HG03196 (cell line): Measurements from ENCODE around the gene LMNTD2.

Source experiments
- ATAC-seq: cut with Tn5 transposase; IDR thresholded peaks from one replicate; pipeline ENCODE4 v1.9.1; 2021; ENCODE audit not compliant: unreplicated experiment

The LMNTD2 gene, protein sequence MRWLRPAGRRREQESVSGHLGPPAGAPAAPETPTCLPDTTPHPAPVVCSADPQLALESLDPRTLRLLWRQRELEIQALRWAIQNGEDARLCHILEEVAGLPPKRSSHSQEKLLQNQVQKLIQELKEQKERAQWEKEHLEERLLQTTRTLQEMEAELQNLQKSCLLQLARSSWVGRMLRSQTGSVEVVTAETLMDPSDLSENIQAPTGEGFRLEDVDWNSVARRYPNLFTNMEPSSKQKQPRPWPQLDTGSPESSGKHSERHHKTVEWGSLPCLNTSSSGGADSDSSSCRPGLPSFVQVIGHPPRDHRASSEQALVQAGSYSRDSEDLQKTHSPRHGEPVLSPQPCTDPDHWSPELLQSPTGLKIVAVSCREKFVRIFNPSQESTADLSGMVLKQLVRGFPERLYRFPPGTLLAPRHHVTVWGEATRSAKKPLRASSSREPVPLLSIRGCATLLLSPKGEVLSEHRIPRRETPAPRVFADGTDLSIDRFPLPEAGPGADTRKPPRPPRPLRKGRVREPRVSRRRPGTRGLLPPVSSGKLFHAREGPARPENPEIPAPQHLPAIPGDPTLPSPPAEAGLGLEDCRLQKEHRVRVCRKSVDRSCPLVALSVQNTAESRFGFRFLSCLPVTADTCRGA

GRCh38 chr11:560305-561147 lies at the start of gene LMNTD2, which contains the start of gene RASSF7:
Gene LMNTD2, minus strand, starts transcription at chr11:560738. Its CDS starts 22 bp downstream, at chr11:560716.
Gene RASSF7, plus strand, starts transcription at chr11:560970. Its CDS starts 799 bp downstream, at chr11:561769.
- peak; percentile 58 for ATAC-seq

- ATAC-seq: no peak
These were observed 48.8 kb upstream of the LMNTD2 start for GRCh38 chr11:609341-609811.

GRCh38 chr11:608791-609251 lies 48.3 kb upstream of the LMNTD2 start:
- ATAC-seq: no peak

DNA sequence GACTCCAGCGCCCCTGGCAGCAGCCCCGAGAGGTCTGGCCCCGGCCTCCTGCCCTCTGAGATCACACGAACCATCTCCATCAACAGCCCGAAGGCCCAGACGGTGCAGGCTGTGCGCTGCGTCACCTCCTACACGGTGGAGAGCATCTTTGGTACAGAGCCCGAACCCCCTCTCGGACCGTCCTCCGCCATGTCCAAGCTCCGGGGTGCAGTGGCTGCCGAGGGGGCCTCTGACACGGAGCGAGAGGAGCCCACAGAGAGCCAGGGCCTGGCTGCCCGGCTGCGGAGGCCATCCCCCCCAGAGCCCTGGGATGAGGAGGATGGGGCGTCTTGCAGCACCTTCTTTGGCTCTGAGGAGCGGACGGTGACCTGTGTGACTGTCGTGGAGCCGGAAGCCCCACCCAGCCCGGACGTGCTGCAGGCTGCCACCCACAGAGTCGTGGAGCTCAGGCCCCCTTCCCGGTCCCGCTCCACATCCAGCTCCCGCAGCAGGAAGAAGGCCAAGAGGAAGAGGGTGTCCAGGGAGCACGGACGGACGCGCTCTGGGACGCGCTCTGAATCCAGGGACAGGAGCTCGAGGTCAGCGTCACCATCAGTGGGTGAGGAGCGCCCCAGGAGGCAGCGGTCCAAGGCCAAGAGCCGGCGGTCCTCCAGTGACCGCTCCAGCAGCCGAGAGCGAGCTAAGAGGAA lies 47.6 kb upstream of the LMNTD2 start:
- ATAC-seq: no peak

DNA sequence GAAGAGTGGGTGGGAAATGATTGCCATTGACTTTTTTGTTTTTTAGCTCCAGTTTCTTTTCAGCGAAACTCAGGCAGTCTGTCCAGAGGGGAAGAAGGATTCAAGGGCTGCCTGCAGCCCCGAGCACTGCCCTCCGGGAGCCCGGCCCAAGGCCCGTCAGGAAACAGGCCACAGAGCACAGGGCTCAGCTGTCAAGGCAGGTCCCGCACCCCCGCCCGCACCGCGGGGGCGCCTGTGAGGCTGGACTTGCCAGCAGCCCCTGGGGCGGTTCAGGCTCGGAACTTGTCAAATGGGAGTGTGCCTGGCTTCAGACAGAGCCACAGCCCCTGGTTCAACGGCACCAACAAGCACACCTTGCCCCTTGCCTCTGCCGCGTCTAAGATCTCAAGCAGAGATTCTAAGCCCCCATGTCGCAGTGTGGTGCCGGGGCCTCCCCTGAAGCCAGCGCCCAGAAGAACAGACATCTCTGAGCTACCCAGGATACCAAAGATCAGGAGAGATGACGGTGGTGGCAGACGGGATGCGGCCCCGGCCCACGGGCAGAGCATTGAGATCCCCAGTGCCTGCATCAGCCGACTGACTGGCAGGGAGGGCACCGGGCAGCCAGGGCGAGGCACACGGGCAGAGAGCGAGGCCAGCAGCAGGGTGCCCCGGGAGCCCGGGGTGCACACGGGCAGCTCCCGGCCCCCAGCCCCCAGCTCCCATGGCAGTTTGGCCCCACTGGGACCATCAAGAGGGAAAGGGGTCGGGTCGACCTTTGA lies 46.7 kb upstream of the LMNTD2 start:
- ATAC-seq: no peak

GRCh38 chr11:606245-606644 lies 45.7 kb upstream of the LMNTD2 start:
- ATAC-seq: no peak

DNA sequence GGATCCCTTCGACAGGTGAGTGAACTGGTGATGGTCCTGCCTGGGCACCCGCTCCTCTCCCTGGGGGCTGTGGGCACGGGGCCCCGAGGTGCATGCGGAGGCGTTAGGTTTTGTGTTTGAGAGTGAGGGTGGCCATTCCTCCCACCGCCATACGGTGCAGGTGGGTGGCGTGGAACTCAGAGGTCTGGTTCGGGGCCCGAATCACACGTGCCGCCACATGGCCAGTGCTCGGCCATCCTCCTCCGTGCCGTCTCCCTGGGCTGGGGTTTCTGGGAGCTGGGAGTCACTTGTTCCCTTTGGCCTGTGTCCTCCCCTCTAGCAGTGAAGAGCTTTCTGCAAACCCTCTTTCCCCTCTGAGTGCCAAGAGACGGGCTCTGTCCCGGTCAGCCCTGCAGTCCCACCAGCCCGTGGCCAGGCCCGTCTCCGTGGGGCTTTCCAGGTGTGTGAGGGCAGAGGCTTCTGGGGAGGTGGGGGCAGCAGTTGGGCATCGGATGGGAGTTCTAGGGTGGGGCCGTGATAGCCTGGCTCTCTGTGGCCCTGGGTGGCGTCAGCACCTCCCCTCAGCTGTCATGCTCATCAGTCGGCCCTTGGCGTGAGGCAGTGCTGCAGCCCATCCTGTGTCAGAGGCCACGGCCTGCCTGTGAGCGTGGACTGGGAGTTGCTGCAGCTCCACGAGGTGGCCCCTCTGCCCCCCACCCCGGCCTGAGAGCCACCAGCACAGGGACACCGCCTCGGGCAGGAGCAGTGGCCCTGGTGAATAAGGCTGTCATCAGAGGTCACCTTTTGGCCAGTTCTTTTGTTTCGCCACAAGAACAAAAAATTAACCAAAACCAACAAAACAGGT lies 45.0 kb upstream of the LMNTD2 start:
- no peak for ATAC-seq

- no peak for ATAC-seq
These were observed 42.6 kb upstream of the LMNTD2 start for GRCh38 chr11:603154-603553.

DNA sequence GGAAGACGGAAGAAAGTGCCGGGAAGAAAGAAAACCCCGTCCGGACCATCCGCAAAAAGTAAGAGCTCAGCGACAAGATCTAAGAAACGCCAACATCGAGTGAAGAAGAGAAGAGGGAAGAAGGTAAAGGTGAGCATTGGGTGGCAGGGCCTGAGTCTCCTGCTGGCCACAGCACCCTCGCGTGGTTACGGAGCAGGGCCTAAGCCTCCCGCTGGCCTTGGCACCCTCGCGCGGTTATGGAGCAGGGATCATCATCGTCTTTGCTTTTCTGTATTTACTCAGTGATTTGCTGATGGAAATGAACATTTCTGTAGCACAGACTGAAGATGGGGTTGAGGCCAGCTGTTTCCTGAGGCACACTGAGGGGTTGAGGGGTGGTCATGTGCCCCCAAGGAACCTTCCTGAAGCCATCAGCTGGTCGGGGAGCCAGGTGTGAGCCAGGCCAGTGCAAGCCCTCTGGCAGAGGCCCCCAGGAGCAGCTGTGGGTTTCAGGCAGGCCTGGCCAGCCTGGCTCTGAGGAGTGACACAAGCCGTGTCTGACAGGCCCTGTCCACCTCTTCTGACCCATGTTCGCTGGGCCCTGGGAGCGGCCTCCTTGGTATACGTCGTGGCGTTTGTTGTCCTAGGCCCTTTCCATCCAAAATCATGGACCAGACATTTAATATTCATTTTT lies 41.2 kb upstream of the LMNTD2 start:
- no peak for ATAC-seq

- ATAC-seq: no peak
These were observed 37.6 kb upstream of the LMNTD2 start for GRCh38 chr11:598005-598680.

- no peak for ATAC-seq
These were observed 36.7 kb upstream of the LMNTD2 start for GRCh38 chr11:597166-597725.

DNA sequence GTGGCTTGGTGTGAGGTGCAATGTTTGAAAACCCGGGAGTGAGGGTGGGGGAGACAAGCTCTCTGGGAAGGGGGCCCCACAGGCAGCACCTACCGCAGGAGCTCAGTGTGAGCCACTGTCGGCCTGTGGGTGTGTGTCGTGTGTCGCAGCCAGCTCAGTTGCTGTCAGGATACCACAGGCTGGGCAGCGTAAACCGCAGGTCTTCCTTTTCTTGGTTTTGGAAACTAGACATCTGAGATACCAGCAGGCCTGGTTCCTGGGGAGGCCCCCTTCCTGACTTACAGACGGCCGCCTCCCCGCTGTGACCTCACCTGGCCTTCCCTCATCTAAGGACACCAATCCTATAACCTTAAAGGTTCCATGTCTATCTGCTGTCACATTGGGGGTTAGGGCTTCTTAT lies 35.8 kb upstream of the LMNTD2 start:
- no peak for ATAC-seq

DNA sequence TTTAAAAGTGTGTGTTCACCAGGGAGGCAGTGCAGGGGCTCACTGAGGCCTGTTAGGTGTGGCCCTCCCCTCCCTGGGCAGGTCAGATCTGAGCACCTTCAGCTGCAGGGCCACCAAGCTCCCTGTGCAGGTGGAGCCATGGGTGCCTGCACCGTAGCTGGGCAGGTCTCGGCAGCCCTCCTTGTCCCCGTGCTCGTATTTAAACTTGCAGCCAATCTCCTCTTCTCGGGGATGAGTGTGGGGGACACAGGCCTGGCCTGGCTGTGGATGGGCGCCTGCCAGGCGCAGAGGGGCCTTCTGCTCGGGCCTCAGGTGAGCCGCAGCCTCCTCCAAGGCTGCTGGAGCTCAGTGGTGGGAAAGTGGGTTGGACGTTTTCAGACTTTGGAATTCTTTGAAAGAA lies 34.9 kb upstream of the LMNTD2 start:
- no peak for ATAC-seq

DNA sequence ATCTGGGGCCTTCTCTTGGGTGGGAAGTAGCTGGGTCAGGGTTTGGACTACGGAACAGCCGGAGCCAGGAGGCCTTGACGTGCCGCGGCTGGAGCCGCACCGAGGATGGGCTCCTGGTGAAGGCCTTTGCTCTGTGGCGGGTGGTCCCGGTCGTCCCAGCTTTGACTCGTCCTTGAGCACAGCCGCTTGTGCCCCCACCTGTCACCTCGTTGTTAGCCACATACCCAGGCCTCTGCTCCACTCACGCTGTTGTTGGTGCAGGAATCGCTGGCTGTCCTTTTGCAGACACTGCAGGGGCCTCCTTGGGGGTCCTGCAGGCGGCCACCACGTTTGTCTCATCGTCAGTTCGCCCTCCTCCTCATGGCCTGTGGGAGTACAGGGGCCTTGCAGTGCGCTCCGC lies 32.8 kb upstream of the LMNTD2 start:
- no peak for ATAC-seq

GRCh38 chr11:592918-593317 lies 32.4 kb upstream of the LMNTD2 start:
- ATAC-seq: no peak

GRCh38 chr11:592501-592900 lies 32.0 kb upstream of the LMNTD2 start:
- no peak for ATAC-seq

GRCh38 chr11:590997-591396 lies 30.5 kb upstream of the LMNTD2 start:
- ATAC-seq: no peak

DNA sequence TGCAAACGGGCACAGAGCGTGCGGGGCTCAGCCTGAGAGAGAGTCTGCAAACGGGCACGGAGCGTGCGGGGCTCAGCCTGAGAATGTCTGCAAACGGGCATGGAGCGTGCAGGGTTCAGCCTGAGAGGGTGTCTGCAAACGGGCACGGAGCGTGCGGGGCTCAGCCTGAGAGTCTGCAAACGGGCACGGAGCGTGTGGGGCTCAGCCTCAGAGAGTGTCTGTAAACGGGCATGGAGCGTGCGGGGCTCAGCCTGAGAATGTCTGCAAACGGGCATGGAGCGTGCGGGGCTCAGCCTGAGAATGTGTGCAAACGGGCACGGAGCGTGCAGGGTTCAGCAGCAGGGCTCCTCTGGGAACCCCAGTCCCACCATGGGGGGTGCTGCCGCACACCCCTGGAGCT lies 29.3 kb upstream of the LMNTD2 start:
- ATAC-seq: no peak
